ENCODE measurements around the gene FOSL2.

FOSL2 gene

DNA sequence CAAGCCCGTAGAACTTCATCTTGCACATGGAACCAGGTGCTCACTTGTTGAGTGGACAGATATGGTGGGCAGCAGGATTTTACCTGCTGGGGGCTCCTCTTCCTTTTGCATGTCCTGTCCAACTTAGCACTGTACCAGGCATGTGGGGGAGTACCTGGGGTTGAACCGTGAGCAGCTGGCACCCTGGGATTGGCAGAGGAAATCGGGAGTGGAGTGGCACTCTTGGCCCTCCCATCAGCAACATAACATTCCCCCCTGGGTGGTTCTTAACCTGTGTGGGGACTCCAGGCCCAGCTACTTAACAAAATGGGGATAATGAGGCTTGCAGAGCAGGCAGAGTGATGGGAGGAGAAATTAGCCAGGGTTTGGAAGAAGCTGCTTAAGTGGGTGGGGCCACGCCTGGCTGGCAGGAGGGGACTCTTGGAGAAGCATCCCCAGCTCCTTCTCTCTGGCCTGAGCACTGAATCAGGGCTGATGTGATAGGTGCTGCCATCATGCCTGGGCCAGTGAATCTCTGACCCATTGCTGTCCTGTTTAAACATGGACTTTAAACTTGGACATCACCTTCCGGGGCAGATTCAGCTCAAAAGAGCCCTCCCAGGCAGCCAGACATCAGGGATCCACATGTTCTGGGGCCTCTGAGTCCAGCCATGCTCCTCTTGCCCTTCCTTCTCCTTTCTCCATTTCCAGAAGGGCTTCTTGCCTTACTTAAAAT is 15.5 kb downstream of the FOSL2 start:
- no peak for DNase-seq (ENCODE audit: extremely low read depth, low read depth)
- H3K4me3 ChIP-seq (replicated peaks; ENCODE audit: low read depth, low read length), result no peak overlapping the region
- TF ChIP-seq, protein P1, sequence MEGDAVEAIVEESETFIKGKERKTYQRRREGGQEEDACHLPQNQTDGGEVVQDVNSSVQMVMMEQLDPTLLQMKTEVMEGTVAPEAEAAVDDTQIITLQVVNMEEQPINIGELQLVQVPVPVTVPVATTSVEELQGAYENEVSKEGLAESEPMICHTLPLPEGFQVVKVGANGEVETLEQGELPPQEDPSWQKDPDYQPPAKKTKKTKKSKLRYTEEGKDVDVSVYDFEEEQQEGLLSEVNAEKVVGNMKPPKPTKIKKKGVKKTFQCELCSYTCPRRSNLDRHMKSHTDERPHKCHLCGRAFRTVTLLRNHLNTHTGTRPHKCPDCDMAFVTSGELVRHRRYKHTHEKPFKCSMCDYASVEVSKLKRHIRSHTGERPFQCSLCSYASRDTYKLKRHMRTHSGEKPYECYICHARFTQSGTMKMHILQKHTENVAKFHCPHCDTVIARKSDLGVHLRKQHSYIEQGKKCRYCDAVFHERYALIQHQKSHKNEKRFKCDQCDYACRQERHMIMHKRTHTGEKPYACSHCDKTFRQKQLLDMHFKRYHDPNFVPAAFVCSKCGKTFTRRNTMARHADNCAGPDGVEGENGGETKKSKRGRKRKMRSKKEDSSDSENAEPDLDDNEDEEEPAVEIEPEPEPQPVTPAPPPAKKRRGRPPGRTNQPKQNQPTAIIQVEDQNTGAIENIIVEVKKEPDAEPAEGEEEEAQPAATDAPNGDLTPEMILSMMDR (IDR thresholded peaks at IDR 0.05; ENCODE audit: low read depth, low read length, missing control alignments), result no peak

DNA sequence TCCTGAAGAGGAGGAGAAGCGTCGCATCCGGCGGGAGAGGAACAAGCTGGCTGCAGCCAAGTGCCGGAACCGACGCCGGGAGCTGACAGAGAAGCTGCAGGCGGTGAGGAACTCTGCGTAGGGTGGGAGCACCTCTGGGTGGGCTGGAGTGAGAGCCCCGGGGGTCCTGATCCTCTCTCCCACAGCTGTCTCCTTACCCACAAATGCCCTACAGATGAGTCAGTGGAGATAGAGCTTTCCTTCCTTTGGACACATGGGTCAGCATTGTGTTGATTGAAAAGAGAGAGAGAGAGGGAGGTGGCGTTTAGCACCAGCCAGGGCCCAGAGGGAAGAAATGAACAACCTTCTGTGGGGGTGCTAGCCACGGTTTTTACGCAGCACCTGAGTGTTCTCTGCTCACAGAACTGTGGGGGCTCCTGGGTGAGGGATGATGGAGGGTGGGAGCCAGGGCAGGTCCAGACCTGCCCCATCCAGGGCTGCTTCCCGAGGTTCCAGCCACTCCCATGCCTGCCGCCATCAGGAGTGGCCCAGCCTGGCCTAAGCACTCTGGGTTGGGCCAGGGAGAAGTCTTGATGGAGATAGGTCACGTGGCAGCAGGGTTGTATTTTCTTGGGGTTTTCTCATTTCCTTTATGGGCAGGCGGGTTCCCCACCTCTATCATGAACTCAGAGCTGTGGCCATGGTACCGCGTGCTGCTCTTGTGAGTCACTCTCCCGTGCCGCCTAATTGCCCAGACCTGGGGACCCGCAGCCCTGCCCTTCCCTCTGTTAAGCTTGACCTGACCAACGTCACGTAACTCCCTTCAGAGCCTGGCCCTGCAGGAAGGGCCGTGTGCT is 16.3 kb downstream of the FOSL2 start:
- no peak for DNase-seq (ENCODE audit: extremely low read depth, low read depth)
- TF ChIP-seq, protein P1 (IDR thresholded peaks at IDR 0.05; ENCODE audit: low read depth, low read length, missing control alignments), result no peak
- no peak overlapping the region for H3K4me3 ChIP-seq (replicated peaks; ENCODE audit: low read depth, low read length)

DNA sequence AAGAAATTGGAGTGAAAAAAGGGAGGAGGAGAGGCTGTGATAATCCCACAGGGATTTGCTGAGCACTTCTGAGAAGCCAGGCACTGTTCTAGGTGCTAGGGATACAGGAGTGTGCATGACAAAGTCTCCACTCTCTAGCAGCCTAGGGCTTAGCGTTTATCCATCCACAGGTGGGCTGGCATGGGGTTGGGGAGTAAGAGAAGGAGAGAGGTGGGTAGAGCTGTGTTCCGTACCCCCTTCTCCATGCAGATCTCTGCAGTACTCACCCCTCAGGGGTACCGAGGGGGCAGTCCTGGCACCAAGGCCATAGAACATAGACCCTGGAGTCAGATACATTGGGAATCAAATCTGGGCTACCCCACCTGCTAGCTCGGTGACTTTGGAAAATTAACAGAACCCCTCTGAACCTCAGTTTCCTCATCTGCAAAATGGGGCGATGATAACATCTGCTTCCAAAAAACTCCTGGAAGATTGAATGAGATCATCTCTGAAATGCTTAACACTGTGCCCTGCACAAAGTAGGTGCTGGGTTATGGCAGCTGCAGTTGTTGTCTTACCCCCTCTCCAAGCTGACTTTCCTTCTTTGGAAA is 18.6 kb downstream of the FOSL2 start:
- H3K4me3 ChIP-seq (replicated peaks; ENCODE audit: low read depth, low read length), result no peak overlapping the region
- TF ChIP-seq, protein P1 (IDR thresholded peaks at IDR 0.05; ENCODE audit: low read depth, low read length, missing control alignments), result no peak
- no peak for DNase-seq (ENCODE audit: extremely low read depth, low read depth)

DNA sequence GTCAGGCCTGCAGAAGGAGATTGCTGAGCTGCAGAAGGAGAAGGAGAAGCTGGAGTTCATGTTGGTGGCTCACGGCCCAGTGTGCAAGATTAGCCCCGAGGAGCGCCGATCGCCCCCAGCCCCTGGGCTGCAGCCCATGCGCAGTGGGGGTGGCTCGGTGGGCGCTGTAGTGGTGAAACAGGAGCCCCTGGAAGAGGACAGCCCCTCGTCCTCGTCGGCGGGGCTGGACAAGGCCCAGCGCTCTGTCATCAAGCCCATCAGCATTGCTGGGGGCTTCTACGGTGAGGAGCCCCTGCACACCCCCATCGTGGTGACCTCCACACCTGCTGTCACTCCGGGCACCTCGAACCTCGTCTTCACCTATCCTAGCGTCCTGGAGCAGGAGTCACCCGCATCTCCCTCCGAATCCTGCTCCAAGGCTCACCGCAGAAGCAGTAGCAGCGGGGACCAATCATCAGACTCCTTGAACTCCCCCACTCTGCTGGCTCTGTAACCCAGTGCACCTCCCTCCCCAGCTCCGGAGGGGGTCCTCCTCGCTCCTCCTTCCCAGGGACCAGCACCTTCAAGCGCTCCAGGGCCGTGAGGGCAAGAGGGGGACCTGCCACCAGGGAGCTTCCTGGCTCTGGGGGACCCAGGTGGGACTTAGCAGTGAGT is 19.4 kb downstream of the FOSL2 start:
- no peak overlapping the region for H3K4me3 ChIP-seq (replicated peaks; ENCODE audit: low read depth, low read length)
- TF ChIP-seq, protein P1 (IDR thresholded peaks at IDR 0.05; ENCODE audit: low read depth, low read length, missing control alignments), result no peak
- no peak for DNase-seq (ENCODE audit: extremely low read depth, low read depth)

DNA sequence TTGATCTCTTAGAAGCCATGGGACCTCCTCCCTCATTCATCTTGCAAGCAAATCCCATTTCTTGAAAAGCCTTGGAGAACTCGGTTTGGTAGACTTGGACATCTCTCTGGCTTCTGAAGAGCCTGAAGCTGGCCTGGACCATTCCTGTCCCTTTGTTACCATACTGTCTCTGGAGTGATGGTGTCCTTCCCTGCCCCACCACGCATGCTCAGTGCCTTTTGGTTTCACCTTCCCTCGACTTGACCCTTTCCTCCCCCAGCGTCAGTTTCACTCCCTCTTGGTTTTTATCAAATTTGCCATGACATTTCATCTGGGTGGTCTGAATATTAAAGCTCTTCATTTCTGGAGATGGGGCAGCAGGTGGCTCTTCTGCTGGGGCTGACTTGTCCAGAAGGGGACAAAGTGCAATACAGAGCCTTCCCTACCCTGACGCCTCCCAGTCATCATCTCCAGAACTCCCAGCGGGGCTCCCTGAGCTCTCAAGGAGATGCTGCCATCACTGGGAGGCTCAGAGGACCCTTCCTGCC is 20.0 kb downstream of the FOSL2 start:
- H3K4me3 ChIP-seq (replicated peaks; ENCODE audit: low read depth, low read length), result no peak overlapping the region
- DNase-seq (ENCODE audit: extremely low read depth, low read depth), result no peak
- TF ChIP-seq, protein P1 (IDR thresholded peaks at IDR 0.05; ENCODE audit: low read depth, low read length, missing control alignments), result no peak

DNA sequence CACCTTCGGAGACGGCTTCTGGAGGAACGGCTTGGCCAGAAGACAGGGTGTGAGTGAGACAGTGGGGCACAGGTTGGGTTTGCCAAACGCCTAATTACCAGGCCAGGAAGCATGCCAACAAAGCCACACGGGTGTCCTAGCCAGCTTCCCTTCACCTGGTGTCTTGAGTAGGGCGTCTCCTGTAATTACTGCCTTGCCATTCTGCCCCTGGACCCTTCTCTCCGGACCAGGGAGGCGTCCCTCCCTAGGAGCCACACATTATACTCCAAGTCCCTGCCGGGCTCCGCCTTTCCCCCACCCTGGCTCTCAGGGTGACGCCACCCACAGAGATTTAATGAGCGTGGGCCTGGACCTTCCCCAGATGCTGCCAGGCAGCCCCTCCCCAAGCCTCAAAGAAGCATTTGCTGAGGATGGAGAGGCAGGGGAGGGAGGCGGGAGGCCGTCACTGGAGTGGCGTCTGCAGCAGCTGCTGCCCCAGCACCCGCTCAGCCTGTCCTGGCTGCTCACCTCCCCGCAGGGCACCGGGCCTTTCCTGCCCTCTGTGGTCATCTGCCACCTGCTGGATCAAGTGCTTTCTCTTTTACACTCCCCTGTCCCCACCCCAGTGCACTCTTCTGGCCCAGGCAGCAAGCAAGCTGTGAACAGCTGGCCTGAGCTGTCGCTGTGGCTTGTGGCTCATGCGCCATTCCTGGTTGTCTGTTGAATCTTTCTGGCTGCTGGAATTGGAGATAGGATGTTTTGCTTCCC is 20.7 kb downstream of the FOSL2 start:
- H3K4me3 ChIP-seq (replicated peaks; ENCODE audit: low read depth, low read length), result no peak overlapping the region
- no peak for DNase-seq (ENCODE audit: extremely low read depth, low read depth)
- TF ChIP-seq, protein P1 (IDR thresholded peaks at IDR 0.05; ENCODE audit: low read depth, low read length, missing control alignments), result peak; percentile 13
